ENCODE data around the gene HHAT.

The HHAT gene

GRCh38 chr1:210553711-210554110, 225.0 kb downstream of the HHAT start:
- no peak for DNase-seq (ENCODE audit: low read depth)

GRCh38 chr1:210554382-210554781, 225.7 kb downstream of the HHAT start:
- DNase-seq (ENCODE audit: low read depth), result no peak

GRCh38 chr1:210556475-210556874, 227.8 kb downstream of the HHAT start:
- DNase-seq (ENCODE audit: low read depth), result no peak

- DNase-seq (ENCODE audit: low read depth), result peak; percentile 52
Observed at GRCh38 chr1:210557426-210558077, 228.8 kb downstream of the HHAT start.

- DNase-seq (ENCODE audit: low read depth), result peak; percentile 89
Observed at GRCh38 chr1:210558302-210558701, 229.6 kb downstream of the HHAT start.

GRCh38 chr1:210565306-210565705, 236.6 kb downstream of the HHAT start:
- no peak for DNase-seq (ENCODE audit: low read depth)

GRCh38 chr1:210568631-210569030, 239.9 kb downstream of the HHAT start:
- DNase-seq (ENCODE audit: low read depth), result no peak

GRCh38 chr1:210570116-210570515, 241.4 kb downstream of the HHAT start:
- DNase-seq (ENCODE audit: low read depth), result no peak

GRCh38 chr1:210571356-210572284, 242.9 kb downstream of the HHAT start:
- DNase-seq (ENCODE audit: low read depth), result no peak

- no peak for DNase-seq (ENCODE audit: low read depth)
Observed at GRCh38 chr1:210573141-210573540, 244.4 kb downstream of the HHAT start.

GRCh38 chr1:210582205-210582970, 253.7 kb downstream of the HHAT start:
- peak; percentile 44 for DNase-seq (ENCODE audit: low read depth)

GRCh38 chr1:210584439-210585113, 255.9 kb downstream of the HHAT start:
- peak; percentile 71 for DNase-seq (ENCODE audit: low read depth)

GRCh38 chr1:210586771-210587170, 258.1 kb downstream of the HHAT start:
- no peak for DNase-seq (ENCODE audit: low read depth)

GRCh38 chr1:210587566-210587965, 258.9 kb downstream of the HHAT start:
- no peak for DNase-seq (ENCODE audit: low read depth)

GRCh38 chr1:210588357-210588756, 259.7 kb downstream of the HHAT start:
- no peak for DNase-seq (ENCODE audit: low read depth)

- DNase-seq (ENCODE audit: low read depth), result no peak
Observed at GRCh38 chr1:210588946-210589345, 260.2 kb downstream of the HHAT start.

- DNase-seq (ENCODE audit: low read depth), result no peak
Observed at GRCh38 chr1:210591214-210591613, 262.5 kb downstream of the HHAT start.

- DNase-seq (ENCODE audit: low read depth), result no peak
Observed at GRCh38 chr1:210594605-210595004, 265.9 kb downstream of the HHAT start.

- DNase-seq (ENCODE audit: low read depth), result no peak
Observed at GRCh38 chr1:210596641-210597040, 267.9 kb downstream of the HHAT start.

- no peak for DNase-seq (ENCODE audit: low read depth)
Observed at GRCh38 chr1:210597555-210598134, 268.9 kb downstream of the HHAT start.

GRCh38 chr1:210598135-210598652, 269.5 kb downstream of the HHAT start:
- DNase-seq (ENCODE audit: low read depth), result no peak
